ENCODE data around the gene PPP1R9B.

PPP1R9B gene, protein sequence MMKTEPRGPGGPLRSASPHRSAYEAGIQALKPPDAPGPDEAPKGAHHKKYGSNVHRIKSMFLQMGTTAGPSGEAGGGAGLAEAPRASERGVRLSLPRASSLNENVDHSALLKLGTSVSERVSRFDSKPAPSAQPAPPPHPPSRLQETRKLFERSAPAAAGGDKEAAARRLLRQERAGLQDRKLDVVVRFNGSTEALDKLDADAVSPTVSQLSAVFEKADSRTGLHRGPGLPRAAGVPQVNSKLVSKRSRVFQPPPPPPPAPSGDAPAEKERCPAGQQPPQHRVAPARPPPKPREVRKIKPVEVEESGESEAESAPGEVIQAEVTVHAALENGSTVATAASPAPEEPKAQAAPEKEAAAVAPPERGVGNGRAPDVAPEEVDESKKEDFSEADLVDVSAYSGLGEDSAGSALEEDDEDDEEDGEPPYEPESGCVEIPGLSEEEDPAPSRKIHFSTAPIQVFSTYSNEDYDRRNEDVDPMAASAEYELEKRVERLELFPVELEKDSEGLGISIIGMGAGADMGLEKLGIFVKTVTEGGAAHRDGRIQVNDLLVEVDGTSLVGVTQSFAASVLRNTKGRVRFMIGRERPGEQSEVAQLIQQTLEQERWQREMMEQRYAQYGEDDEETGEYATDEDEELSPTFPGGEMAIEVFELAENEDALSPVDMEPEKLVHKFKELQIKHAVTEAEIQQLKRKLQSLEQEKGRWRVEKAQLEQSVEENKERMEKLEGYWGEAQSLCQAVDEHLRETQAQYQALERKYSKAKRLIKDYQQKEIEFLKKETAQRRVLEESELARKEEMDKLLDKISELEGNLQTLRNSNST

DNA sequence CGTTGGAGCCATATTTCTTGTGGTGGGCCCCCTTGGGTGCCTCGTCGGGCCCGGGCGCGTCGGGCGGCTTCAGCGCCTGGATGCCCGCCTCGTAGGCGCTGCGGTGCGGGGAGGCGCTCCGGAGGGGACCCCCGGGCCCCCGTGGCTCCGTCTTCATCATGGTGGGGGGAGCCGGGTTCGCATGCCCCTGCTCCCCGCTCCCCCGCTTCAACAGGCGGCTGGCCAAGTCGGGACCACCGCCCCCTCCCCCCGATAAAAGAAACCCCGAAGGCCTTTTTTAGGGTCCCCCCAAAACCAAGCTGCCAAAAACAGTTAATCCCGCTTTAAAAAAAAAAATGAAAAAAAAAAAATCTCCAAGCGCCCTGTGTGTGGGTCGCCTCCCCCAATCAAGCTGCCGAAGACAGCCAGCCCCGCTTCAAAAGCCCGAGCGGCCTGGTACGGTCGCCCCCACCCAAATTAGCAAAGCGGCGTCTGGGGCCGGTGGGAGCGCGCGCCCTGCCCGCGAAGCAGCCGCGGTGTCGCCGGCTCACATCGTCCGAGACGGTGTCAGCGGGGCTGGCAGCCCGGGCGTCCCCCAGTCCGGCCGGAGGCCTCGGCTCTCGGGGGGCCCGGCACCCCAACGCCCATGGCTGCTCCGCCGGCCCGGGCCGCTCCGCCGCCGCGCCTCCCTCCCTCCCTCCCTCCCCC is at the start of gene PPP1R9B:
TSS of gene PPP1R9B (minus strand) at position 324 of the 687 bp plus-strand sequence. CDS start at position 160, 164 bp downstream.
- CTCF ChIA-PET, result interaction anchor here (0.8 to 10.7 kb wide), 4 partner anchors 11 to 142 kb away, joined by 3 to 96 read pairs (median 30); no protein-coding TSS in a partner anchor
- no peak for DNase-seq (ENCODE audit: extremely low spot score)
- TF ChIP-seq, protein P1, sequence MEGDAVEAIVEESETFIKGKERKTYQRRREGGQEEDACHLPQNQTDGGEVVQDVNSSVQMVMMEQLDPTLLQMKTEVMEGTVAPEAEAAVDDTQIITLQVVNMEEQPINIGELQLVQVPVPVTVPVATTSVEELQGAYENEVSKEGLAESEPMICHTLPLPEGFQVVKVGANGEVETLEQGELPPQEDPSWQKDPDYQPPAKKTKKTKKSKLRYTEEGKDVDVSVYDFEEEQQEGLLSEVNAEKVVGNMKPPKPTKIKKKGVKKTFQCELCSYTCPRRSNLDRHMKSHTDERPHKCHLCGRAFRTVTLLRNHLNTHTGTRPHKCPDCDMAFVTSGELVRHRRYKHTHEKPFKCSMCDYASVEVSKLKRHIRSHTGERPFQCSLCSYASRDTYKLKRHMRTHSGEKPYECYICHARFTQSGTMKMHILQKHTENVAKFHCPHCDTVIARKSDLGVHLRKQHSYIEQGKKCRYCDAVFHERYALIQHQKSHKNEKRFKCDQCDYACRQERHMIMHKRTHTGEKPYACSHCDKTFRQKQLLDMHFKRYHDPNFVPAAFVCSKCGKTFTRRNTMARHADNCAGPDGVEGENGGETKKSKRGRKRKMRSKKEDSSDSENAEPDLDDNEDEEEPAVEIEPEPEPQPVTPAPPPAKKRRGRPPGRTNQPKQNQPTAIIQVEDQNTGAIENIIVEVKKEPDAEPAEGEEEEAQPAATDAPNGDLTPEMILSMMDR (IDR thresholded peaks at IDR 0.05; ENCODE audit: control extremely low read depth, extremely low read depth, low read depth, missing control alignments), result no peak
- POLR2A ChIA-PET, result interaction anchor here (1.7 kb wide), 1 partner anchor 11 kb away, joined by 4 read pairs; no protein-coding TSS in a partner anchor

DNA sequence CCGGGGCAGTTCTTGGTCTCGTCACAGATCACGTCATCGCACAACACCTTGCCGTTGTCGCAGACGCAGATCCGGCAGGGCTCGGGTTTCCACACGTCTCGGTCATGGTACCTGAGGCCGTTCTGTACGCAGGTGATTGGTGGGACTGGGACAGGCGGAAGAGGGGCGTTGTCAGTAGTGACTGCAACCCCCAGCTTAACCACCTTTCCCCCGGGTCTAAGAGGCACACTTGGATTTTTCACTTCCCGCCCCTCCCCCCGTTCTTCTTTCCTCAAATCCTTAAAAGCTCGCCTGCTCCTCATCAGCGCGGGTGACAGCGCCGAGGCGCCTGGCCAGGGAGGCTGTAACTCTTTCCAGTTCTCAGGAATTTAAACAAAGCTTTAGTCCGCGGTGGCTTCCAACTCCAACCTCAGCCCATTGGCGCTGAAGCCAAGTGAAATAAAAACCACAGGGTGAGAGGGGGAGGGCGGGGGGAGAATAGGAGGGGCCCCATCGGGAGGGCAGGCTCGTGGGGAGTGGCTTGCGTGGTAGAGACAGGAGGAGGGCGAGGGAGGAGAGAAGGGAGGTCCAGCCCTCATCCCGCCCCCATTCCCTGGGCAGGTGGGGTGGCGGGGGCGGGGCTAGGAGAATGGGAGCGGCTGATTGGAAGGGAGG is 49.5 kb upstream of the PPP1R9B start:
- ChIA-PET POLR2A (interaction anchor here (0.7 kb wide), 2 partner anchors 92 to 109 kb away, joined by 3 to 6 read pairs; no protein-coding TSS in a partner anchor), CTCF (interaction anchor here (0.6 to 8.2 kb wide), 61 partner anchors 9 to 301 kb away, joined by 3 to 324 read pairs (median 5); partner anchors contain the start of genes LRRC59, RSAD1, SGCA and TMEM92)
- TF ChIP-seq, protein P1 (IDR thresholded peaks at IDR 0.05; ENCODE audit: control extremely low read depth, extremely low read depth, low read depth, missing control alignments), result no peak
- peak; percentile 84 for DNase-seq (ENCODE audit: extremely low spot score)

DNA sequence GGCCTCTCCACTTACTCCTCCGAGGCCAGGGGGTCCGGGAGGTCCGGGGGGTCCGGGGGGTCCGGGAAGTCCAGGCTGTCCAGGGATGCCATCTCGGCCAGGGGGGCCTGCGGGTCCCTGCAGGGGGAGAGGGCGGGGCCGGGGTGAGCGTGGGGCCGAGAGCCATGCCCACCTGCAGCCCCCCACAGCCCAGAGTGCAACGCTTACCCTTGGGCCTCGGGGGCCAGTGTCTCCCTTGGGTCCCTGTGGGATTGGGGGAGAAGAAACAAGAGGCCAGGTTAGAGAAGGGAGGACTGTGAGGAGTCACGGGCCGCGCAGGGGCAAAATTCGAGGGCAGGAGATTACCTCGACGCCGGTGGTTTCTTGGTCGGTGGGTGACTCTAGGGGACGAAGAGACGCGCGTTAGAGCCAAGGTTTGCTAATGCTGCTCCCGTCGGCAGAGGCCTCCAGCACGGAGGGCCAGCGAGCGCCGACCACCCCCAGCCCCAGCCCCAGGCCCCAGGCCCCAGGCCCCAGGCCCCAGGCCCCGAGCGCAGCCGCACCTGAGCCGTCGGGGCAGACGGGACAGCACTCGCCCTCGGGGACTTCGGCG is 48.8 kb upstream of the PPP1R9B start:
- TF ChIP-seq, protein P1 (IDR thresholded peaks at IDR 0.05; ENCODE audit: control extremely low read depth, extremely low read depth, low read depth, missing control alignments), result no peak
- POLR2A ChIA-PET, result no interaction called here
- no peak for DNase-seq (ENCODE audit: extremely low spot score)
- CTCF ChIA-PET, result interaction anchor here (1.0 to 8.2 kb wide), 34 partner anchors 8 to 274 kb away, joined by 3 to 324 read pairs (median 11); partner anchors contain the start of genes LRRC59, SGCA and TMEM92

DNA sequence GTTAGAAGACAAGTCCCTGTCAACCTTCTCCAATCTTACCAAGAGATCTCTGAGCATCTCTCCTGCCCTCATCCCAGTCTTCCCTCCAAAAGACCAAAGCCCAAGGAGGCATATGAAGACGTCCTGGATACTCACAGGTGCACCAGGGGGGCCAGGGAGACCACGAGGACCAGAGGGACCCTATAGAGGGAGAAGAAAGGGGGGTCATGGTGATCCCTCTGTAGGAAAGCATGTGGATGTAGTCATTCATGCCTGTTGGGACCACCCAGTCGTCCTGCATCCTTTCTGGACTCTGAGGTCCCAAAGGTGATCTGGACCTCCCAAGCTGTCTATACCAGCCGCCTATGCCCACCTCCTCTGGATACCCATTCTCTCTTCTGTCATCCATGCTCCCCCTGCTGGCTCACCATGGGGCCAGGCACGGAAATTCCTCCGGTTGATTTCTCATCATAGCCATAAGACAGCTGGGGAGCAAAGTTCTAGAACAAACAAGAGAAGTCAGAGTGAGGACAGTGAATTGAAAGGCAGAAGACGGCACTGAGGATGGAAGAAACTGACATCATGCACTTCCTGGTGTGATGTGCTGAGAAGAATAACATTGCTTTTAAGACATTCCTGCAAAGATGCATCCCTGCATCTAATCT is 47.7 kb upstream of the PPP1R9B start:
- TF ChIP-seq, protein P1 (IDR thresholded peaks at IDR 0.05; ENCODE audit: control extremely low read depth, extremely low read depth, low read depth, missing control alignments), result peak; percentile 89
- POLR2A ChIA-PET, result interaction anchor here (0.6 kb wide), 1 partner anchor 129 kb away, joined by 5 read pairs; no protein-coding TSS in a partner anchor
- peak; percentile 67 for DNase-seq (ENCODE audit: extremely low spot score)
- CTCF ChIA-PET, result interaction anchor here (0.6 to 4.7 kb wide), 21 partner anchors 15 to 145 kb away, joined by 3 to 107 read pairs (median 3); partner anchors contain the start of genes PDK2, SGCA and TMEM92

DNA sequence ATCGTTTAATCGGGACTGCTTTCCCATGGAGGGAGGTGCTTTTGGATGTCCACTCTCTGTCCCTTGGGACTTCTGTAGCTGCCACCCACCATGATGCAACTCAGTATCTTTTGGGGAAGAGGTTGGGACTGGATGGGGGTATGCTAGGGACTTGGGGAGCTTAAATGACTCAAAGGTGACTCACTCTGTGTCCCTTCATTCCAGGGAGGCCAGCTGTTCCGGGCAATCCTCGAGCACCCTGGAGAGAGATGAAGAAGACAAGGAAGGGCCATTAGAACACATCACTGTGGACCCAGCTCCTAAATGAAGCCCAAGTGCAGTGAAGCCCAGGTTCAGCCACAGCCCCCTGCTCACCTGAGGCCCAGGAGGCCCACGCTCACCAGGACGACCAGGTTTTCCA is 46.3 kb upstream of the PPP1R9B start:
- CTCF ChIA-PET, result interaction anchor here (0.8 to 4.7 kb wide), 27 partner anchors 9 to 200 kb away, joined by 3 to 107 read pairs (median 4); partner anchors contain the start of genes PDK2, SGCA and TMEM92
- TF ChIP-seq, protein P1 (IDR thresholded peaks at IDR 0.05; ENCODE audit: control extremely low read depth, extremely low read depth, low read depth, missing control alignments), result no peak
- POLR2A ChIA-PET, result interaction anchor here (0.5 kb wide), 1 partner anchor 101 kb away, joined by 5 read pairs; no protein-coding TSS in a partner anchor
- DNase-seq (ENCODE audit: extremely low spot score), result no peak

Measured in GM10248 (cell line).